ENCODE results near the gene RIPOR3. TPM values are rescaled to one million over a fixed set of nuclear protein-coding genes. Genes with fewer than 3 reads are reported as not detected.

Gene RIPOR3
- total RNA-seq, 4 donors from 2014 or later: 1.3 to 9.7 (median 3.3) TPM

DNA sequence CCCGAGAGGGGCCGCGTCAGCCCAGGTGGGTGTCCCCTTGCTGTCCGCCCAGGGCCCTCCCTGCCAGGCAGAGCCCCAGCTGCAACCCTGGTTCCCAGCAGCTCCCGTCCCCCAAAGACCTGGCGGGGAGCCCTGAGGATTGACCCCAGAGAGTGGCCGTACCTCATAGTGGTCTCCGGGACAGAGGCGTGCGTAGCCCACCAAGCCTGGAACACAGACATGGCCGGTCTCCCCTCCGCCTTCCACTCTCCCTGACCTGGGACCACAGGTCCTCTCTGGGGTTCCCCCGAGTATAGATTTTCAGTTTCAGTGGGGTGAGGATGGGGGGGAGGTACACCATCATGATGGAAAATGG is 82.6 kb downstream of the RIPOR3 start:
- H3K36me3 ChIP-seq: peaks cover 0 to 13% (median 0%) of the 10 kb centered on the region in 3 donors
- 80 to 95% methylated on average over 2 to 6 of the region's 13 CpGs for WGBS, 2 donors

DNA sequence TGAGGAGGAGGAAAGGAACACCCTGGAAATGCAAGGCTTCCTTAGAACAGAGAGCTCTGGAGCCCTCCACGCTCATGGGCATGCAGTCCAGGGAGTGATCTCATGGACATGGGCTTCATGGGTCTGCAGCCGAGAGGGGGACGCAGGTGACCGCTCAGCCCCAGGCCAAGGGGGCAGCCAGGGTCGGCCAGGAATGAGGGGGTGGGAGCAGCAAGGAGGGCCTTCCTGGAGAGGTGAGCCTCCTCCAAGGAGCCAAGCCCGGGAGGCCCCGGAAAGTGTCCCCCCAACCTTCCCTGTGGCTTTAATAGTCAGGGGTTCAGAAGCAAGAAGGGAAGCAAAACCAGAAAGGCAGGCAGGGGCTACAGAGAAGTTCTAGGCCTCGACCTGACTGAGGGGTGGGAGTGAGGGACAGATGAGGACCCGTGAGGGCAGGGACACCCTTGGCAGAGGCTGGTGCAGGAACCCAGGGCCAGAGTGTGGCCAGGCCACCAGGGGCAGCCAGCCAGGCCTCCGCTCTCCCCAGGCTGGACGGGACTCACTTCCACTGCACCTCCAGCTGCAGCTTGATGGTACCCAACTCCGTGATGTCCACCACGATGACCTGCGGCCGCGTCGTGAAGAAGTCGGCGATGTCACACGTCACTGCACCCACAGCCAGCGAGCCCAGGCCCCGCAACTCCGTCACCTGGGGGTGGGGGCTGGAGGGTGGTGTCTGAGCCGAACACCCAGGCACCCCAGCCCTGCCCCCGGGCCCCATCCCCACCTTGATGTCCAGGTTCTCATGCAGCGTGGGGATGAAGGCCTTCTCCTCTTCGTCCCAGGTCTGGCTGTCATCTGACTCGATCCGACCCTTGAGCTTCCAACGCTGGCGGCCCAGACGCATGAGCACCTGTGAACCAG is 83.2 kb downstream of the RIPOR3 start:
- Histone ChIP-seq H3K27me3 (no peaks in the 10 kb centered on the region), H3K9me3 (no peaks in the 10 kb centered on the region), H3K27ac (no peak overlapping the region), H3K4me3 (no peak overlapping the region), H3K4me1 (no peaks in the 10 kb centered on the region), H3K36me3 (peaks cover 0 to 13% (median 0%) of the 10 kb centered on the region in 3 donors)
- no peak for DNase-seq
- TF ChIP-seq, protein P1, sequence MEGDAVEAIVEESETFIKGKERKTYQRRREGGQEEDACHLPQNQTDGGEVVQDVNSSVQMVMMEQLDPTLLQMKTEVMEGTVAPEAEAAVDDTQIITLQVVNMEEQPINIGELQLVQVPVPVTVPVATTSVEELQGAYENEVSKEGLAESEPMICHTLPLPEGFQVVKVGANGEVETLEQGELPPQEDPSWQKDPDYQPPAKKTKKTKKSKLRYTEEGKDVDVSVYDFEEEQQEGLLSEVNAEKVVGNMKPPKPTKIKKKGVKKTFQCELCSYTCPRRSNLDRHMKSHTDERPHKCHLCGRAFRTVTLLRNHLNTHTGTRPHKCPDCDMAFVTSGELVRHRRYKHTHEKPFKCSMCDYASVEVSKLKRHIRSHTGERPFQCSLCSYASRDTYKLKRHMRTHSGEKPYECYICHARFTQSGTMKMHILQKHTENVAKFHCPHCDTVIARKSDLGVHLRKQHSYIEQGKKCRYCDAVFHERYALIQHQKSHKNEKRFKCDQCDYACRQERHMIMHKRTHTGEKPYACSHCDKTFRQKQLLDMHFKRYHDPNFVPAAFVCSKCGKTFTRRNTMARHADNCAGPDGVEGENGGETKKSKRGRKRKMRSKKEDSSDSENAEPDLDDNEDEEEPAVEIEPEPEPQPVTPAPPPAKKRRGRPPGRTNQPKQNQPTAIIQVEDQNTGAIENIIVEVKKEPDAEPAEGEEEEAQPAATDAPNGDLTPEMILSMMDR (IDR thresholded peaks at IDR 0.05): no peak
- no peak for TF ChIP-seq POLR2A (IDR thresholded peaks at IDR 0.05)
- 80 to 85% methylated on average over 5 to 13 of the region's 32 CpGs for WGBS, 2 donors
- intact Hi-C loops (cut with DNase I): no loop called here

More for the DNA sequence above, 82.6 kb downstream of the RIPOR3 start:
- no peaks in the 10 kb centered on the region for H3K4me1 ChIP-seq
- intact Hi-C loops (cut with DNase I): no loop called here
- no peak overlapping the region for H3K27ac ChIP-seq
- H3K27me3 ChIP-seq: no peaks in the 10 kb centered on the region
- no peak for DNase-seq
- no peak overlapping the region for H3K4me3 ChIP-seq
- H3K9me3 ChIP-seq: no peaks in the 10 kb centered on the region
- TF ChIP-seq POLR2A (IDR thresholded peaks at IDR 0.05): no peak
- TF ChIP-seq, protein P1 (IDR thresholded peaks at IDR 0.05): no peak

DNA sequence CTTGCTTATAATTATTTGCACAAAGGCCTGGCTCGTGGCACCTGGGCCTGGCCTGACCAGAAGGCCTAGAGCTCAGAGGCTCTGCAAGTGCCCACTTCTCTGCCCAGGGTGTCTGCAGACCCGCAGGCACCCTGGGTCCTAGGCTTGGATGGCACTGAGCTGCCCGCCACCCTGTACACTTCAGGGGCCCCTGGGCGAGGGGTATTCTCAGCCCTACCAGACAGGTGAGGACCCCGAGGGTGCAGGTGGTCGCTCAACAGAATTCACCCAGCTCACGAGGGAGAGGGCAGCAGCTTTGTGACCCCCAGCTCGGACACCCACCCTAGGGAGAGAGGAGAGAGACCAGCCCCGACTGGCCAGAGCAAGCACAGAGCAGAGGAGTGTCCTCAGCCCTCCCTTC is 83.9 kb downstream of the RIPOR3 start:
- Histone ChIP-seq H3K27me3 (peaks cover 0 to under 1% (median 0%) of the 10 kb centered on the region in 4 donors), H3K9me3 (no peaks in the 10 kb centered on the region), H3K4me1 (no peaks in the 10 kb centered on the region), H3K4me3 (no peak overlapping the region), H3K27ac (no peak overlapping the region), H3K36me3 (peaks cover 0 to 13% (median 0%) of the 10 kb centered on the region in 3 donors)
- TF ChIP-seq, protein P1 (IDR thresholded peaks at IDR 0.05): no peak
- no peak for TF ChIP-seq POLR2A (IDR thresholded peaks at IDR 0.05)
- no peak for DNase-seq
- WGBS, 2 donors: 68% methylated on average over 7 of the region's 9 CpGs; no CpG with 5 or more reads in 1 of the 2 donors
- intact Hi-C loops (cut with DNase I): no loop called here

DNA sequence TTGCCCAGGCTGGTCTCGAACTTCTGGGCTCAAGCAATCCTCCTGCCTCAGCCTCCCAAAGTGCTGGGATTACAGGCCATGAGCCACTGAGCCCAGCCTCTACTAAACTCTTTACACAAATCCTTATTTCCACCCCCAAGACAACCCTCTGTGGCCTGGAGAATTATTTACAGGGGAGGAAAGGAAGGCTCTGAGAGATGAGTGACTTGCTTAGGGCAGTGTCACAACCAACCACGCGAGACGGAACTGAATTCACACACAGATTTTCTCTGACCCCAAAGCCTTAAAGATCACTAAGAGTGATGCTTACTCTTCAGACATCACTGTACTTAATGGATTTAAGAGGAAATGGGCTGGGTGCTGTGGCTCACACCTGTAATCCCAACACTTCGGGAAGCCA is 86.2 kb downstream of the RIPOR3 start:
- peaks cover 0 to 11% (median 0%) of the 10 kb centered on the region in 4 donors for H3K27me3 ChIP-seq
- H3K9me3 ChIP-seq: no peaks in the 10 kb centered on the region
- no peak for DNase-seq
- peaks cover 0 to 13% (median 0%) of the 10 kb centered on the region in 3 donors for H3K36me3 ChIP-seq
- H3K4me3 ChIP-seq: no peak overlapping the region
- H3K27ac ChIP-seq: no peak overlapping the region
- 94 to 100% methylated on average over 4 to 5 of the region's 5 CpGs for WGBS, 2 donors
- intact Hi-C loops (cut with DNase I): no loop called here
- TF ChIP-seq POLR2A (IDR thresholded peaks at IDR 0.05): no peak
- TF ChIP-seq, protein P1 (IDR thresholded peaks at IDR 0.05): no peak
- H3K4me1 ChIP-seq: no peaks in the 10 kb centered on the region

DNA sequence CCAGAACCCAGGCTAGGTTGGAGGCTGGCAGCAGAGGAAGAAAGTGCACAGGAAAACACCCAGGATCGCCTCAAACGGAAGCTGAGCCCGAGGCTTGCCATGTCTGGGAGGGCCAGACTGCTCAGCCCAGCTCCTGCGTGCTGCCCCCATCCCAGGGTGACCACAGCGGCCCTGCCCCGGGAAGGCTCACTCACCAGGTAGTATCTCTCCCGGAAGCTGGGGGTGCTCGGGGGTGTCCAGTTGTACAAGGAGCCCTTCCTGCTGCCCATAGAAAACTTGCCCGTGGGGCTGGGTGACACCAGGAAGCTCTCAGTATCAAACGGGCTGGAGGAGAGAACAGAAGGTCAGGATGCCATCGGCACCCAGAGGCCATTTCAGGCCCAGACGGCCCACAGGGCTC is 86.9 kb downstream of the RIPOR3 start:
- intact Hi-C loops (cut with DNase I): no loop called here
- Histone ChIP-seq H3K27me3 (peaks cover 0 to 15% (median 0%) of the 10 kb centered on the region in 4 donors), H3K27ac (no peak overlapping the region), H3K4me3 (no peak overlapping the region), H3K9me3 (no peaks in the 10 kb centered on the region), H3K36me3 (peaks cover 0 to 13% (median 0%) of the 10 kb centered on the region in 3 donors), H3K4me1 (no peaks in the 10 kb centered on the region)
- WGBS, 2 donors: 71 to 85% methylated on average over 1 to 6 of the region's 12 CpGs
- TF ChIP-seq, protein P1 (IDR thresholded peaks at IDR 0.05): no peak
- no peak for TF ChIP-seq POLR2A (IDR thresholded peaks at IDR 0.05)
- DNase-seq: no peak
